ENCODE data around the gene SFXN3. TPM values are rescaled to one million over a fixed set of nuclear protein-coding genes. Genes with fewer than 3 reads are reported as not detected.

The SFXN3 gene
- total RNA-seq, 1 experiment from 2014 or later, result 2.8 TPM

DNA sequence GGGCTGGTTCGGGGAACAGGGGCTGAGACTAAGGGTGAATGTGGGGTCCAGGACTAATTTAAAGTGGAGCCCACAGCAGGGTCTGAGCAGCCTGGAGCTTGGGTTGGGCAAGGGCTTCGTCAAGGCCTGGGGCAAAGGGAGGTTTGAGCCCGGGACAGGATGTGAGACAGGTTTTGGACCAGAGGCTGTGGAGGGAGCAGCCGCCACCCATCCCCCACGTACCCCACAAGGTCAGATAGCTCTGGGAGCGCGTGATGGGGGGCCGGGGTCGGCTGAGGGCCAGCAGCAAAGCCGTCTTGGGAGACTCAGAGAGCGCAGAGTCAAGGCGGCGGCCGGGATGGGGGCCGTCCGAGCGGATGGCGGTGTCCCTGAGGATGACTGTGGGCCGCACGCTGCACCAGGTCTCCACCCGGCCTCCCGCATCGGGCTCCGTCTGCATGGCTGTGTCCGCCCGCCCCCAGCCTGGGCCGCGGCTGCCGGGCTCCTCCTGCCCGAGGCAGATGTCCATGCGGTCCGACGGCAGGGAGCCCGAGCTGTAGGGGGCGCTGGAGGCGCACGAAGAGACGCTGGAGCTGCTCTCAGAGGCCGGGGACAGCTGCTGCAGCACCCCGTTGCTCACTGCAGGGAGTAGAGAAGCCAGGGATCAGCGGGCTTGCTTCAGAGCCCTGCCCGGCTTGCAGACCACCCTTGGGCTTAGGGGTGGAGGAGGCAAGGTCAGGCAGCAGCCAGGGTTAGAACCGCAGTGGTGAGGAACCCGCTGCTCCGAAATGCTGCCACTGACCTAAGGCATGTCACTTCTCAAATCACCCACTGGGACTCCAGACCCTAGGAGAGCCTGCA, 12.2 kb upstream of the SFXN3 start:
- Histone ChIP-seq H3K23ac (ENCODE audit: insufficient read length, low read depth, low read length) (no peak overlapping the region), H3K4me1 (ENCODE audit: insufficient read depth, low read length) (no peaks in the 10 kb centered on the region), H4K20me1 (ENCODE audit: control insufficient read depth, insufficient read depth, insufficient read length) (no peaks in the 10 kb centered on the region), H3K27me3 (ENCODE audit: insufficient read depth, low read length) (peaks cover 17% of the 10 kb centered on the region; the same call in 1 of the 2 replicates), H4K5ac (ENCODE audit: insufficient read length, low read depth, low read length) (no peak overlapping the region), H3K4ac (ENCODE audit: low read depth, low read length) (no peak overlapping the region), H4K8ac (replicated peaks; ENCODE audit: insufficient read length, low read depth, low read length) (no peak overlapping the region), H2BK12ac (ENCODE audit: insufficient read length, low read depth, low read length) (no peak overlapping the region), H2BK5ac (ENCODE audit: insufficient read length, low read length) (no peak overlapping the region), H3K4me2 (ENCODE audit: insufficient read depth, insufficient read length, low read length) (peak overlapping the region; percentile 61), H2BK15ac (ENCODE audit: low read depth, low read length) (no peak overlapping the region), H3K9ac (ENCODE audit: extremely low read depth, insufficient read length, low read length) (no peak overlapping the region), H3K9me3 (ENCODE audit: control insufficient read depth, low read depth, low read length) (no peaks in the 10 kb centered on the region), H2BK20ac (ENCODE audit: low read depth, low read length, poor library complexity, severe bottlenecking) (no peak overlapping the region), H3K79me1 (ENCODE audit: insufficient read depth, low read depth, low read length, poor library complexity, severe bottlenecking) (no peaks in the 10 kb centered on the region), H4K91ac (ENCODE audit: insufficient read length, low read depth, low read length) (no peak overlapping the region), H3K79me2 (ENCODE audit: insufficient read depth, low read length) (no peaks in the 10 kb centered on the region), H2AFZ (ENCODE audit: low read length) (no peak overlapping the region), H3K18ac (ENCODE audit: insufficient read length, low read depth, low read length) (no peak overlapping the region), H3K14ac (ENCODE audit: insufficient read depth, low read length) (no peak overlapping the region), H3K27ac (ENCODE audit: insufficient read length, low read depth, low read length) (no peak overlapping the region), H2AK5ac (ENCODE audit: insufficient read length, low read length) (no peak overlapping the region), H3K23me2 (ENCODE audit: insufficient read length, low read depth, low read length, poor library complexity, severe bottlenecking) (peaks cover 10% of the 10 kb centered on the region), H3T11ph (ENCODE audit: low read length) (no peak overlapping the region), H2BK120ac (ENCODE audit: low read depth, low read length, poor library complexity, severe bottlenecking) (no peak overlapping the region), H3K56ac (ENCODE audit: insufficient read length, low read depth, low read length) (no peak overlapping the region)
- Mint-ChIP-seq H3K27me3 (ENCODE audit: low read depth) (peaks cover 80% of the 10 kb centered on the region), H3K36me3 (ENCODE audit: insufficient read depth in 1 of 3, low read depth in 3 of 3) (no peaks in the 10 kb centered on the region), H3K4me1 (peaks cover 13 to 25% of the 10 kb centered on the region in 2 experiments), H3K27ac (no peak overlapping the region), H3K9me3 (no peaks in the 10 kb centered on the region; a peak in 1 of 5 replicates), H3K4me3 (peak overlapping the region; percentile 48 to 72)
- WGBS (ENCODE audit: extremely low coverage, insufficient read length, low lambda C conversion rate), result no CpG with 5 or more reads among the region's 45 CpGs
- TF ChIP-seq, protein P1, sequence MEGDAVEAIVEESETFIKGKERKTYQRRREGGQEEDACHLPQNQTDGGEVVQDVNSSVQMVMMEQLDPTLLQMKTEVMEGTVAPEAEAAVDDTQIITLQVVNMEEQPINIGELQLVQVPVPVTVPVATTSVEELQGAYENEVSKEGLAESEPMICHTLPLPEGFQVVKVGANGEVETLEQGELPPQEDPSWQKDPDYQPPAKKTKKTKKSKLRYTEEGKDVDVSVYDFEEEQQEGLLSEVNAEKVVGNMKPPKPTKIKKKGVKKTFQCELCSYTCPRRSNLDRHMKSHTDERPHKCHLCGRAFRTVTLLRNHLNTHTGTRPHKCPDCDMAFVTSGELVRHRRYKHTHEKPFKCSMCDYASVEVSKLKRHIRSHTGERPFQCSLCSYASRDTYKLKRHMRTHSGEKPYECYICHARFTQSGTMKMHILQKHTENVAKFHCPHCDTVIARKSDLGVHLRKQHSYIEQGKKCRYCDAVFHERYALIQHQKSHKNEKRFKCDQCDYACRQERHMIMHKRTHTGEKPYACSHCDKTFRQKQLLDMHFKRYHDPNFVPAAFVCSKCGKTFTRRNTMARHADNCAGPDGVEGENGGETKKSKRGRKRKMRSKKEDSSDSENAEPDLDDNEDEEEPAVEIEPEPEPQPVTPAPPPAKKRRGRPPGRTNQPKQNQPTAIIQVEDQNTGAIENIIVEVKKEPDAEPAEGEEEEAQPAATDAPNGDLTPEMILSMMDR (conservative IDR thresholded peaks at IDR 0.05), result peak; percentile 94
- peak; percentile 91 for DNase-seq

All from H9 (cell line).